ENCODE results near the gene MALT1. TPM values are rescaled to one million over a fixed set of nuclear protein-coding genes. Genes with fewer than 3 reads are reported as not detected.

MALT1 gene
- total RNA-seq, 1 donor from 2014 or later: 28.4 TPM

GRCh38 chr18:58733866-58734265 is 62.6 kb downstream of the MALT1 start:
- no peaks in the 10 kb centered on the region for H3K27me3 ChIP-seq
- TF ChIP-seq EZH2phosphoT487 (IDR thresholded peaks at IDR 0.05) (no peak), CTCF (IDR thresholded peaks at IDR 0.05) (no peak), EZH2 (IDR thresholded peaks at IDR 0.05) (no peak)
- no peak overlapping the region for H3K4me3 ChIP-seq
- no peaks in the 10 kb centered on the region for H3F3A ChIP-seq (ENCODE audit: low read depth)
- H3K27ac Mint-ChIP-seq: no peak overlapping the region
- H3K27ac ChIP-seq: no peak overlapping the region
- no peaks in the 10 kb centered on the region for H3K79me2 ChIP-seq (ENCODE audit: low read depth)
- peaks cover 36% of the 10 kb centered on the region for H3K36me3 Mint-ChIP-seq
- no peaks in the 10 kb centered on the region for H3K4me1 ChIP-seq
- no peaks in the 10 kb centered on the region for H3K9me3 ChIP-seq (ENCODE audit: low read depth)
- H2AFZ ChIP-seq (replicated peaks): no peak overlapping the region
- H3K9me3 Mint-ChIP-seq: no peaks in the 10 kb centered on the region
- H4K20me1 ChIP-seq (ENCODE audit: low read depth): no peaks in the 10 kb centered on the region
- H3K4me2 ChIP-seq: no peak overlapping the region
- no peak for DNase-seq (ENCODE audit: low spot score)
- H3K4me3 Mint-ChIP-seq: no peak overlapping the region
- peaks cover 4% of the 10 kb centered on the region for H3K4me1 Mint-ChIP-seq
- H3K27me3 Mint-ChIP-seq (ENCODE audit: insufficient read depth, low read depth): no peaks in the 10 kb centered on the region
- H3K9ac ChIP-seq: no peak overlapping the region
- H3K36me3 ChIP-seq: no peaks in the 10 kb centered on the region

GRCh38 chr18:58738322-58738721 is 67.1 kb downstream of the MALT1 start:
- H3K9ac ChIP-seq: no peak overlapping the region
- no peak overlapping the region for H2AFZ ChIP-seq (replicated peaks)
- H4K20me1 ChIP-seq (ENCODE audit: low read depth): no peaks in the 10 kb centered on the region
- H3K9me3 ChIP-seq (ENCODE audit: low read depth): no peaks in the 10 kb centered on the region
- no peak overlapping the region for H3K27ac Mint-ChIP-seq
- H3K4me1 ChIP-seq: no peaks in the 10 kb centered on the region
- peaks cover 27% of the 10 kb centered on the region for H3K36me3 Mint-ChIP-seq
- no peak overlapping the region for H3K4me2 ChIP-seq
- no peaks in the 10 kb centered on the region for H3K4me1 Mint-ChIP-seq
- no peak overlapping the region for H3K27ac ChIP-seq
- TF ChIP-seq EZH2phosphoT487 (IDR thresholded peaks at IDR 0.05) (no peak), CTCF (IDR thresholded peaks at IDR 0.05) (no peak), EZH2 (IDR thresholded peaks at IDR 0.05) (no peak)
- no peak overlapping the region for H3K4me3 ChIP-seq
- DNase-seq (ENCODE audit: low spot score): no peak
- H3F3A ChIP-seq (ENCODE audit: low read depth): no peaks in the 10 kb centered on the region
- H3K27me3 ChIP-seq: no peaks in the 10 kb centered on the region
- H3K79me2 ChIP-seq (ENCODE audit: low read depth): no peaks in the 10 kb centered on the region
- no peak overlapping the region for H3K4me3 Mint-ChIP-seq
- peaks cover 15% of the 10 kb centered on the region for H3K36me3 ChIP-seq
- H3K27me3 Mint-ChIP-seq (ENCODE audit: insufficient read depth, low read depth): no peaks in the 10 kb centered on the region
- H3K9me3 Mint-ChIP-seq: no peaks in the 10 kb centered on the region

- Histone ChIP-seq H3K9ac (no peak overlapping the region), H3K4me1 (no peaks in the 10 kb centered on the region), H3K4me2 (no peak overlapping the region), H3K9me3 (ENCODE audit: low read depth) (no peaks in the 10 kb centered on the region), H3K36me3 (peaks cover 20% of the 10 kb centered on the region), H3K79me2 (ENCODE audit: low read depth) (no peaks in the 10 kb centered on the region), H2AFZ (replicated peaks) (no peak overlapping the region), H4K20me1 (ENCODE audit: low read depth) (no peaks in the 10 kb centered on the region), H3K27me3 (no peaks in the 10 kb centered on the region), H3K4me3 (no peak overlapping the region), H3K27ac (no peak overlapping the region), H3F3A (ENCODE audit: low read depth) (no peaks in the 10 kb centered on the region)
- Mint-ChIP-seq H3K4me3 (no peak overlapping the region), H3K27ac (no peak overlapping the region), H3K4me1 (no peaks in the 10 kb centered on the region), H3K36me3 (peaks cover 55% of the 10 kb centered on the region), H3K9me3 (peaks cover 21% of the 10 kb centered on the region), H3K27me3 (ENCODE audit: insufficient read depth, low read depth) (no peaks in the 10 kb centered on the region)
- TF ChIP-seq EZH2 (IDR thresholded peaks at IDR 0.05): no peak
- no peak for TF ChIP-seq EZH2phosphoT487 (IDR thresholded peaks at IDR 0.05)
- DNase-seq (ENCODE audit: low spot score): no peak
These were observed 74.6 kb downstream of the MALT1 start for GRCh38 chr18:58745914-58746313.

- no peak overlapping the region for H3K9ac ChIP-seq
- peaks cover 12% of the 10 kb centered on the region for H3K36me3 ChIP-seq
- H2AFZ ChIP-seq (replicated peaks): no peak overlapping the region
- peaks cover 21% of the 10 kb centered on the region for H3K9me3 Mint-ChIP-seq
- H4K20me1 ChIP-seq (ENCODE audit: low read depth): no peaks in the 10 kb centered on the region
- no peak for DNase-seq (ENCODE audit: low spot score)
- H3K27ac Mint-ChIP-seq: no peak overlapping the region
- H3K27ac ChIP-seq: no peak overlapping the region
- H3K4me3 Mint-ChIP-seq: no peak overlapping the region
- peaks cover under 1% of the 10 kb centered on the region for H3K4me1 ChIP-seq
- no peak overlapping the region for H3K4me3 ChIP-seq
- TF ChIP-seq CTCF (IDR thresholded peaks at IDR 0.05): no peak
- TF ChIP-seq EZH2 (IDR thresholded peaks at IDR 0.05): no peak
- no peak for TF ChIP-seq EZH2phosphoT487 (IDR thresholded peaks at IDR 0.05)
- H3K27me3 ChIP-seq: no peaks in the 10 kb centered on the region
- H3K27me3 Mint-ChIP-seq (ENCODE audit: insufficient read depth, low read depth): no peaks in the 10 kb centered on the region
- peaks cover 60% of the 10 kb centered on the region for H3K36me3 Mint-ChIP-seq
- no peaks in the 10 kb centered on the region for H3K9me3 ChIP-seq (ENCODE audit: low read depth)
- H3K79me2 ChIP-seq (ENCODE audit: low read depth): no peaks in the 10 kb centered on the region
- no peak overlapping the region for H3K4me2 ChIP-seq
- no peaks in the 10 kb centered on the region for H3F3A ChIP-seq (ENCODE audit: low read depth)
- H3K4me1 Mint-ChIP-seq: peaks cover 14% of the 10 kb centered on the region
These were observed 77.8 kb downstream of the MALT1 start for GRCh38 chr18:58748899-58749595.
